Stomach (tissue), 9 donors: ENCODE results near the gene CCDC88B. TPM values are rescaled to one million over a fixed set of nuclear protein-coding genes. Genes with fewer than 3 reads are reported as not detected.

Experiments used
- DNase-seq, 2 donors: peaks; one replicate each; pipeline versions ENCODE4 v3.0.0 to v3.0.0-alpha.2; 2013 to 2019
- H3K27ac ChIP-seq, 5 donors: fragments of 200-600 bp in 4 of 5; sonication (generic) in 4 of 5; one replicate each; pipeline ENCODE4 v1.5.1; 2013 to 2019; ENCODE audit warnings: mild to moderate bottlenecking in 1 of 5, moderate library complexity in 1 of 5
- H3K27me3 ChIP-seq, 3 donors: fragments of 200-600 bp; sonication (generic); one replicate each; pipeline ENCODE4 v1.5.1; 2017 to 2019; ENCODE audit warnings: mixed run types in 1 of 3
- H3K36me3 ChIP-seq, 4 donors: fragments of 200-600 bp; sonication (generic); 1 replicate in 3 of 4; 2 replicates in 1 of 4; pipeline ENCODE4 v1.5.1; 2016 to 2019
- H3K4me1 ChIP-seq, 4 donors: fragments of 200-600 bp; sonication (generic); one replicate each; pipeline ENCODE4 v1.5.1; 2016 to 2019
- H3K4me3 ChIP-seq, 4 donors: fragments of 200-600 bp; sonication (generic) in 3 of 4; one replicate each; pipeline ENCODE4 v1.5.1; 2016 to 2019; ENCODE audit warnings: mild to moderate bottlenecking in 1 of 4
- H3K9me3 ChIP-seq, 4 donors: fragments of 200-600 bp; sonication (generic); one replicate each; pipeline ENCODE4 v1.5.1; 2016 to 2019
- EP300 ChIP-seq: sonication (generic); formaldehyde crosslinking; IDR thresholded peaks from one replicate; pipeline ENCODE4 v1.6.1; 2017; ENCODE audit warnings: antibody characterized with exemption
- POLR2A ChIP-seq, 4 donors: fragments of 450-650 bp; IDR thresholded peaks; one replicate each; pipeline ENCODE4 v1.6.1; 2016; ENCODE audit warnings: antibody characterized with exemption in 4 of 4, control low read depth in 2 of 4, mild to moderate bottlenecking in 1 of 4, moderate library complexity in 1 of 4
- POLR2AphosphoS5 ChIP-seq, 3 donors: sonication (generic); formaldehyde crosslinking; IDR thresholded peaks; one replicate each; pipeline ENCODE4 v1.6.1; 2016; ENCODE audit warnings: antibody characterized with exemption in 3 of 3
- WGBS, 5 donors: extraction: QIAGEN DNeasy Blood & Tissue Kit in 3 of 5; methylation state at CpG; one replicate each; pipeline versions ENCODE4 v1.1.5 to v1.1.7; 2013 to 2018; 5-methylcytosine and 5-hydroxymethylcytosine counted together
- intact Hi-C: fragments of 100-400 bp; cut with DNase I; formaldehyde crosslinking; loops from one replicate; pipeline ENCODE4 v1.15.1; 2023; ENCODE audit warnings: low total_unique reads
- polyA plus RNA-seq, 3 donors: library from polyadenylated mRNA; stranded (reverse); fragments of 200-250 nt; gene quantifications; one replicate each; pipeline ENCODE4 v1.2.3, GENCODE V29; 2013
- total RNA-seq, 5 donors: library from RNA; depleted of rRNA; stranded (reverse); fragments of >200 nt; gene quantifications; one replicate each; pipeline versions ENCODE4 v1.1.0 to v1.2.3, GENCODE V29; 2014 to 2016
- TF ChIP-seq, protein P1 (sequence below), 7 experiments: fragments of 450-650 bp in 4 of 7; fragments of 200-600 bp in 3 of 7; sonication (generic) in 3 of 7; IDR thresholded peaks; one replicate each; pipeline ENCODE4 v1.5.1; 2016 to 2019; ENCODE audit warnings: antibody characterized with exemption in 7 of 7, control low read depth in 2 of 7, mild to moderate bottlenecking in 1 of 7
- donor health status: healthy with polysubstance abuse.
- donor health status: Bipolar disorder and iron deficiency.
- donor health status: healthy.

Gene CCDC88B
- total and polyA plus RNA-seq, 8 donors, result 1.8 to 137 (median 37.0) TPM

DNA sequence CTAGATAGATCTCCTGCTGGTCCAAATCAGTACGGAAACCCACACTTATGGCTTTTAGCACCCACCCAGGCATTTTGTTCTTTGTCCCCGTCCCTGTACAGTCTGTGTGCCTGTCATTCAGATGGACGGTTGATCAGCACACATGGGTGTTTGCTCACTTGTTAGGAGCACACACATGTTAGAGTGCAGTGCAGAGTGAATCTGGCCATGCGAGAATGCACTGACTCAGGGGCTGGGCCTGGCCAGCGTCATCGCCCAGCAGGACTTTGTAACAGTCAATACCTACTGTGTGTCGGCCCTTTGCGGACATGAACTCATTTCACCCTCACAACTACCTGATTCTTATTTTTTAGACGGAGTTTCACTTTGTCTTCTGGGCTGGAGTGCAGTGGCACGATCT lies 22.3 kb downstream of the CCDC88B start:
- Histone ChIP-seq H3K36me3 (peaks cover 53 to 72% (median 70%) of the 10 kb centered on the region in 4 donors), H3K9me3 (no peaks in the 10 kb centered on the region)

DNA sequence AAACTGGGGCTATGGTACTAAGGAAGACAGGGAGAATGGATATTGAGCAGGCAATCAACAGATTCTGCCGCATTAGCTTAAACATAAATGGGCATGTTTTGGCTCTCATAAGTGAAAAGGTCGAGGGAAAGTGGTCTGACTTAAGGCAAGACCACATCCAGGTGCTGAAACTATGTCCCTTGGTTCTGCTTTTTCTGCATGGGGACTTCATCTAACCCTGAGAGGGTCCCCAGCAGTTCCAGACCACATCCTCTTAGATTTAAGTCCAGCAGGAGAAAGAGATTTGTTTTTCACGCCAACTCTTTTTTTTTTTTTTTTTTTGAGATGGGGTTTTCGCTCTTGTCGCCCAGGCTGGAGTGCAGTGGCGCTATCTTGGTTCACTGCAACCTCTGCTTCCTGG lies 24.4 kb downstream of the CCDC88B start:
- 83 to 97% (median 91%) methylated on average over 6 of the region's 6 CpGs for WGBS, 5 donors
- no peaks in the 10 kb centered on the region for H3K9me3 ChIP-seq
- DNase-seq, result no peak
- H3K36me3 ChIP-seq, result peaks cover 66 to 93% (median 91%) of the 10 kb centered on the region in 4 donors
- intact Hi-C loops, result no loop called here
- H3K27ac ChIP-seq, result no peak overlapping the region
- H3K4me3 ChIP-seq, result no peak overlapping the region
- TF ChIP-seq EP300 (no peak), POLR2A (IDR thresholded peaks at IDR 0.05) (no peak), POLR2AphosphoS5 (IDR thresholded peaks at IDR 0.05) (no peak)
- TF ChIP-seq, protein P1, sequence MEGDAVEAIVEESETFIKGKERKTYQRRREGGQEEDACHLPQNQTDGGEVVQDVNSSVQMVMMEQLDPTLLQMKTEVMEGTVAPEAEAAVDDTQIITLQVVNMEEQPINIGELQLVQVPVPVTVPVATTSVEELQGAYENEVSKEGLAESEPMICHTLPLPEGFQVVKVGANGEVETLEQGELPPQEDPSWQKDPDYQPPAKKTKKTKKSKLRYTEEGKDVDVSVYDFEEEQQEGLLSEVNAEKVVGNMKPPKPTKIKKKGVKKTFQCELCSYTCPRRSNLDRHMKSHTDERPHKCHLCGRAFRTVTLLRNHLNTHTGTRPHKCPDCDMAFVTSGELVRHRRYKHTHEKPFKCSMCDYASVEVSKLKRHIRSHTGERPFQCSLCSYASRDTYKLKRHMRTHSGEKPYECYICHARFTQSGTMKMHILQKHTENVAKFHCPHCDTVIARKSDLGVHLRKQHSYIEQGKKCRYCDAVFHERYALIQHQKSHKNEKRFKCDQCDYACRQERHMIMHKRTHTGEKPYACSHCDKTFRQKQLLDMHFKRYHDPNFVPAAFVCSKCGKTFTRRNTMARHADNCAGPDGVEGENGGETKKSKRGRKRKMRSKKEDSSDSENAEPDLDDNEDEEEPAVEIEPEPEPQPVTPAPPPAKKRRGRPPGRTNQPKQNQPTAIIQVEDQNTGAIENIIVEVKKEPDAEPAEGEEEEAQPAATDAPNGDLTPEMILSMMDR (IDR thresholded peaks at IDR 0.05), result no peak
- no peaks in the 10 kb centered on the region for H3K27me3 ChIP-seq
- H3K4me1 ChIP-seq, result peaks cover 12 to 21% (median 15%) of the 10 kb centered on the region in 4 donors

More for the DNA sequence above, 22.3 kb downstream of the CCDC88B start:
- intact Hi-C loops, result no loop called here
- Histone ChIP-seq H3K27me3 (no peaks in the 10 kb centered on the region), H3K4me1 (peaks cover 29 to 37% (median 32%) of the 10 kb centered on the region in 4 donors), H3K4me3 (no peak overlapping the region), H3K27ac (no peak overlapping the region)
- TF ChIP-seq POLR2A (IDR thresholded peaks at IDR 0.05) (no peak), POLR2AphosphoS5 (IDR thresholded peaks at IDR 0.05) (no peak)
- TF ChIP-seq, protein P1 (IDR thresholded peaks at IDR 0.05), result no peak
- no peak for DNase-seq
- 93 to 96% (median 94%) methylated on average over 10 of the region's 10 CpGs for WGBS, 5 donors

- Histone ChIP-seq H3K9me3 (no peaks in the 10 kb centered on the region), H3K4me1 (peaks cover 8 to 16% (median 10%) of the 10 kb centered on the region in 4 donors), H3K27me3 (no peaks in the 10 kb centered on the region), H3K36me3 (peaks cover 71 to 97% (median 96%) of the 10 kb centered on the region in 4 donors), H3K4me3 (no peak overlapping the region), H3K27ac (no peak overlapping the region)
- TF ChIP-seq POLR2A (IDR thresholded peaks at IDR 0.05), result no peak
- TF ChIP-seq, protein P1 (IDR thresholded peaks at IDR 0.05), result no peak
- no peak for TF ChIP-seq EP300
- no peak for TF ChIP-seq POLR2AphosphoS5 (IDR thresholded peaks at IDR 0.05)
- intact Hi-C loops, result no loop called here
- DNase-seq, result no peak
- 83 to 91% (median 87%) methylated on average over 4 of the region's 4 CpGs for WGBS, 5 donors
Measured at GRCh38 chr11:64364911-64365310, 24.9 kb downstream of the CCDC88B start.

- Histone ChIP-seq H3K36me3 (peaks cover 71 to 100% (median 99%) of the 10 kb centered on the region in 4 donors), H3K4me3 (no peak overlapping the region), H3K27ac (no peak overlapping the region), H3K27me3 (no peaks in the 10 kb centered on the region), H3K9me3 (no peaks in the 10 kb centered on the region), H3K4me1 (no peaks in the 10 kb centered on the region)
- no peak for DNase-seq
- TF ChIP-seq POLR2AphosphoS5 (IDR thresholded peaks at IDR 0.05) (no peak), POLR2A (IDR thresholded peaks at IDR 0.05) (no peak), EP300 (no peak)
- TF ChIP-seq, protein P1 (IDR thresholded peaks at IDR 0.05), result no peak
- 86 to 97% (median 90%) methylated on average over 1 of the region's 1 CpG for WGBS, 5 donors
- intact Hi-C loops, result no loop called here
Measured at GRCh38 chr11:64366751-64367150, 26.7 kb downstream of the CCDC88B start.
